Limb (tissue), 2 donors: ENCODE results near the gene HAGH.

Experiments
- DNase-seq, 2 donors: peaks; one replicate each; pipeline ENCODE4 v3.0.0-alpha.2; 2016; ENCODE audit errors: extremely low spot score in 2 of 2

The HAGH gene

GRCh38 chr16:1775006-1775845 lies 51.4 kb downstream of the HAGH start:
- no peak for DNase-seq

- DNase-seq = no peak
These were observed 52.2 kb downstream of the HAGH start for GRCh38 chr16:1774448-1774780.

GRCh38 chr16:1773703-1774447 lies 52.8 kb downstream of the HAGH start:
- no peak for DNase-seq

GRCh38 chr16:1772908-1773702 lies 53.5 kb downstream of the HAGH start, which contains the start of gene MRPS34:
Gene MRPS34, minus strand, starts transcription at chr16:1773134. Its CDS starts 15 bp downstream, at chr16:1773119.
- DNase-seq = peak; percentile 72 to 92

- peak in 1 of 2 donors; percentile 68 for DNase-seq
These were observed 54.2 kb downstream of the HAGH start, which contains the start of gene EME2 for GRCh38 chr16:1772362-1772907. Gene EME2, plus strand, starts transcription at chr16:1772810. Its CDS starts 418 bp downstream, at chr16:1773228.

GRCh38 chr16:1771864-1772361 lies 54.7 kb downstream of the HAGH start:
- no peak for DNase-seq

GRCh38 chr16:1771188-1771863 lies 55.3 kb downstream of the HAGH start, which contains the start of gene NME3:
Gene NME3, minus strand, starts transcription at chr16:1771543. Its CDS starts 9 bp downstream, at chr16:1771534.
- DNase-seq = peak; percentile 49 to 86

- DNase-seq = no peak
These were observed 56.1 kb downstream of the HAGH start for GRCh38 chr16:1770328-1771187.

GRCh38 chr16:1769402-1770300 lies 57.0 kb downstream of the HAGH start:
- DNase-seq = no peak

- no peak for DNase-seq
These were observed 57.7 kb downstream of the HAGH start for GRCh38 chr16:1768767-1769401.

- DNase-seq = no peak
These were observed 58.4 kb downstream of the HAGH start for GRCh38 chr16:1768061-1768766.

GRCh38 chr16:1767116-1767994 lies 59.3 kb downstream of the HAGH start:
- DNase-seq = no peak

GRCh38 chr16:1766701-1767100 lies 59.9 kb downstream of the HAGH start:
- DNase-seq = no peak

GRCh38 chr16:1766231-1766630 lies 60.4 kb downstream of the HAGH start:
- no peak for DNase-seq

GRCh38 chr16:1765826-1766225 lies 60.8 kb downstream of the HAGH start:
- DNase-seq = no peak

- DNase-seq = no peak
These were observed 61.7 kb downstream of the HAGH start for GRCh38 chr16:1764971-1765370.
